Stimulated activated CD4-positive, alpha-beta T cell treated with anti-CD3 and anti-CD28 coated beads, TNF-alpha, amount 100 ng/mL, for 24 hours (primary cell): ENCODE results near the gene KRTAP17-1.
A peak's percentile ranks its signal among the peaks of the same experiment; 100 is the strongest.

Experiments
- DNase-seq, 3 experiments: peaks; one replicate each; pipeline ENCODE4 v3.0.0-alpha.2; 2020; ENCODE audit warnings: low read depth in 3 of 3

The KRTAP17-1 gene

DNA sequence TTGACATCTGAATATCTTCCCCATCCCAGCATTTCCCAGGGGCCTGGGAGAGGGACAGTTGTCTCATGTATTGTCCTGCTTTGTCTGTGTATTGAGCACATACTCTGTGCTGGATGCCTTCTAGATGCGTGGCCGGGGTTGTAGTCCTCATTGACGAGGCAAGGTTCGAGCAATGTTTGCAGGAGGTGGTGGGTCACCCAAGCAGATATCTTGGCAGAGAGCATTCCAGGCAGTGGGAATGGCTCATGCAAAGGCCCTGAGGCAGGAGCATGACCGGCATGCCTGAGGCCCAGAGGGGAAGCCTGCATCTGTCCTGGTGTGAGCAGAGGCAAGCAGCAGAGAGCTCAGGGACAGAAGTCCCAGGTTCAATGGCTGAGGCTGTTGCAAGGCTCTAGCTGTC is 17.6 kb upstream of the KRTAP17-1 start:
- DNase-seq = no peak

GRCh38 chr17:41332239-41332638 is 16.7 kb upstream of the KRTAP17-1 start:
- DNase-seq = no peak

DNA sequence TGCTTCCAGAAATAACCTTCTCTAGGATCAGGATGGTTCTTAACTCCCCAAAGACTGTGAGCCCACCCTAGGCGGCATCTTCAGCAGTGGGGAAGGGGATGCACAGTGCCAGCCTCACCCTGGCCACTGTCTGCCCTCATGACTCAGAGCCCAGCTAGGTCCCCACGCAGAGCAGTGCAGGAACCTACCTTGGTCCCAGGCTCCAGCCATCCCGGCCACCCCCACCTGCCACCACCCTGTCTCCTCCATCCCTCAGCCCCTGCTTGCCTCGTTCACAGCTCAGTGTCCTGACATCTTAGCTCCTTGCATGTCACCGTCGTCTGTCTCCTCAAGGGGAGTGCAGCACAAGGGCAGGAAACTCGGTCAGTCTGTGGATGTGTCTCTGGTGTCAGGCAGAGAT is 16.1 kb upstream of the KRTAP17-1 start:
- no peak for DNase-seq

DNA sequence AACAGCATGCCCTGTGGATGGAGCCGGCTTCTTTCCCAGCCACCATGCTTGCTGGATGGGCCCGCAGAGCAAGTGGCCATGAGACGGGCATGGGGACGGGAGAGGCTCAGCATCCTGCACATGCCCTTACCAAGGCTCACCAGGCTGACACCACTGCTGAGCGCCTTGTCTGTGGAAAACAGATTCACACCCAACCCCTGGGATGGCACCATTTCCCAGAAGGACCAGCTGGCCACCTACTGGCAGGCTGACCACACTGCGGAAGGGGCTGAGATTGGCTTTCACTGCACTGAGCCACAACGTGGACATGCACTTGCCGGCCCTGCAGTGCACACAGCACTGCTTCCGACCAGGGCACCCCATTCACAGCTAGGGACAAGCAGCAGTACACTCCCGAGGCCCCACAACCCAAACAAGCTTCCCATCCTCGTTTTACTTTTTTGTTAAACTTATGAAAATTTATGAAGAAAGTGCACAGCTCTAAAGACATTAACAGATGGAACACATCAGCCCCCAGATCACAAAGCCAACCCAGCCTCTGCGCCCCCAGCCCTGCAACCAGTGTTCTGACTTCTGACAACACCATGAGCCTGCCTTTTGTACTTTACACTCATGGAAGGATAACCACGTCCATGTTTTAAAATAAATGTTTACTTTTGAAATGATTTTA is 13.9 kb upstream of the KRTAP17-1 start:
- peak in 1 of 3 experiments; percentile 22 for DNase-seq

GRCh38 chr17:41328207-41328606 is 12.7 kb upstream of the KRTAP17-1 start:
- no peak for DNase-seq

DNA sequence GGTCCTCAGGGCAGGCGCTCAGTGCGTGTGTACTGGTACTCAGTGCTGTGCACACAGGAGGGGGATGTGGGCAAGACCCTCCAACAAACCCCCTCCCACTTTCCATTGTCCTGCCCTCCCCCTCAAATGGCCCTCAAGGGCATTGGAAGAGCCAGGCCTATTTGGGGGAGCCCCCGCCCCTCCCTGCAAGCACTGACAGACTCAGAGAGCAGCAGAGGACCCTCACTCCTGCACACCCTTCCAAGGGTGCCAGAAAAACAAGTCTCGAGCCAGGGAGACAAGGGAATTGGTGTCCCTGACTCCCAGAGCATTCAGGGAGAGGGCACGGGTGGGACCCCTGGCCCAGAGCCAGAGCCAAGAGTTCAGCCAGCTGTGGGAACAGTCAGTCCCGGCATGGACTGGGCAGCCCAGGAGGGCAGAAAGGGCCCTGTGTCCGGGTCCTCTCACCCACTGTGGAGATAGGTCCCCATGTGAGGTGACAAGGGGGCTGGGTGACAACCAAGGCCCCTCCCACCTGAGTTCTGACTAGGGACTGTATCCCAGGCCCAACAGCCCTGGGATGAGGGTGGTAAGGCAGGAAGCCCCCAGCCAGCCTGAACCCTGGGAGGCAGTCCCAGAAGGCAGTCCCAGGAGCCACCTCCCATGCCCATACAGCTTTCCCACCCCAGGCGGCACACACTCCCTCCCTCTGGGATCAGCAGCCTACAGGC is 12.1 kb upstream of the KRTAP17-1 start:
- no peak for DNase-seq

DNA sequence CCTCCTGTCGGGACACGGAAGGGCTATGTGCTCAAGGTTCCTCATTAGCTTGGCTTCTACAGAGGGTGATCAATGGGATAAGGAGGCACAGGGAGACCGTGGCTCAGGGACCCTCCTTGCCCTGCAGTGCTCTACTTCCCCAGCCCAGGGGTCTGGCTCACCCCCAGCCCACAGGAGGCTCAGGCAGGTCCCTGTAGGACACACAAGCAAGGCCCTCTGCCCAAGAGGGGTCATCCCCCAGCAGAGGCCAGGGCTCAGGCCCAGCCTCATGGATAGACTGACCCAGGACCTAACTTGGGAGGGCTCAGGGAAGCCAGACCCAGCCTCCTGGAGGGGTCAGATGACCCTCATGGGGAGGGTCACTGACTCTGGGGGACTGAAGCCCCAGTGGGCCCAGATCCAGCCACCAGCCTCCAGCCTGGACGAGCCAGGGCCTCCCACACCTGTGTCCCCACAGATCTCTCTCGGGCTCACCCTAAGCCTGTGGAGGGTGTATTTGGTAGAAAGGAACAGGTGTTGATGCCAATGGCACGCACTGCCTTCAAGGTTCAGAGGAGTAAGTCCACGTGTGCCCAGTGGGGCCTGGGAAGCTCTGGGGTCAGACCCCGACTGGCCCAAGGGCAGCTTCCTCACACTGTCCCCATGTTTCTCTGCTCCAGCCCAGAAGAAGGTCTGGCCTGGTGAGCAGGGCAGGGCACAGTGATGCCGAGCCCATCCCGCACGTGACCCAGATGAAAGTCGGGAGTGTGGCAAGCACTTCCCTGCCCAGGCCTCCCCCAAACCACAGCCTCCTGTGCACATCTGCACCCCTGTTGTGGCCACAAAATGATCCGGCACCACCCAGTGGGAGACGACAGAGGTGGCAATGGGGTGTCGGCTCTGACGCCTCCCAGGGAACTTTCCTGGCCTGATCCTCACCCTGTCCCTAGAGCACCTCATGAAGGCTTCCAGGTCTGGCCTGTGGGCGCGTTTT is 10.9 kb upstream of the KRTAP17-1 start:
- no peak for DNase-seq

DNA sequence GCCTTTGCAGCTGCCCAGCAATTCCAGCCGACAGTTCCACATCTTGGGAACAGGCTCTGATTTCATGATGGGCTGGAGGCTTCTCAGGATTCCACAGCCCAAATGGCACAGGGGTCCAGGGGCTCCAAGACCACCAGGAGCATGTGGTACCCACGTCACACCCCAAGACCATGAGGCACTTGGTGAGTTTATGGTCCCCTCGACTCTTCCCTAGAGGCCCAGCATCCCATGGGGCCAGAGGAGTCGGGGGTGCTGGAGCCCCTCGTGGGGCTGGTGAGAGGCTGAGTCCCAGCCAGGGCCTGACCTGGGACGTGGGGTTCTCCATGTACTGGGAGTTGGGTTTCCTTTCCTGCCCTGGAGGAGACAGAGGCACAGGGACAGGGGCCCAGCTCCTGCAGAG is 10.1 kb upstream of the KRTAP17-1 start:
- DNase-seq = no peak

- no peak for DNase-seq
Measured at GRCh38 chr17:41325126-41325525, 9.6 kb upstream of the KRTAP17-1 start.

DNA sequence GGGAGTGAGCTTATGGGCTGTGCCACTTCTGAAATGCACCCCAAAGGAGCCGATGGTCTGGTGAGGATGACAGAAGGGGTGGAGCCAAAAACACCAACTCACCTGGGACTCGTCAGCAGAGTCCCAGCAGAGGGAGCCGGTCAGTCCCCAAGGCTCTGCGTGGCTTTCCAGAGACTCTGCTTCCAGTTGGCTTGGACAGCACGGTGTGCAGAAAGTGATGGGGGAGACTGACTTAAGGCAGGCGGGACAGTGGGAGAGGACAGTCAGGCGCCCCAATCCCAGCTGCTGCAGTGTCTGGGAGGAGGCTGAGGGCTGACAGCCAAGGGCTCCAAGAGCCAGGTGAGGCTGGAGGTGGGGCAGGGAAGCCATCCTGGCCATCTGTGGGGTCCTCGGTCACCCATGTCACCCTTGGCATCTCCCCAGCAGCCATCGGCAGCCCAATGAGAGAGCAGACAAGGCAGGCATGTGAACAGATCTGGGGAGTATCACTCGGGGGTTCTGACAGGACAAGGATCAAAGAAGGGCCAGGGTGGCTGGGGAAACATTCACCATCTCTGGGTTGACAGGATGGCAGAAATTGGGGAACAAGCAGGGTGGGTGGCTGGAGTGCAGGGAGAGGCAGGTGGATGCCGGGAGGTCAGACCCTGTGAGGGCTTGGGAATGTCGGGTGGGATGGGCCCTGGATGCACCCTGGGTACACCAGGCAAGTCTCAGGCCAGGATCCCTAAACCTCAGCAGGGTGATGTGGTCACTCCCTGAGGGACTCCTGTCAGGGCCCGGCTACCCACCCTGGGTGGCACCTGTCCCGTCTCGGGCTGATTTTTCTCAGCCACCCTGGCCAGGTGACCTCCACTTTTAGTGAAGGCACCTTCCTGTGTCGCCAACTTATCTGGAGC is 8.9 kb upstream of the KRTAP17-1 start:
- DNase-seq = no peak

DNA sequence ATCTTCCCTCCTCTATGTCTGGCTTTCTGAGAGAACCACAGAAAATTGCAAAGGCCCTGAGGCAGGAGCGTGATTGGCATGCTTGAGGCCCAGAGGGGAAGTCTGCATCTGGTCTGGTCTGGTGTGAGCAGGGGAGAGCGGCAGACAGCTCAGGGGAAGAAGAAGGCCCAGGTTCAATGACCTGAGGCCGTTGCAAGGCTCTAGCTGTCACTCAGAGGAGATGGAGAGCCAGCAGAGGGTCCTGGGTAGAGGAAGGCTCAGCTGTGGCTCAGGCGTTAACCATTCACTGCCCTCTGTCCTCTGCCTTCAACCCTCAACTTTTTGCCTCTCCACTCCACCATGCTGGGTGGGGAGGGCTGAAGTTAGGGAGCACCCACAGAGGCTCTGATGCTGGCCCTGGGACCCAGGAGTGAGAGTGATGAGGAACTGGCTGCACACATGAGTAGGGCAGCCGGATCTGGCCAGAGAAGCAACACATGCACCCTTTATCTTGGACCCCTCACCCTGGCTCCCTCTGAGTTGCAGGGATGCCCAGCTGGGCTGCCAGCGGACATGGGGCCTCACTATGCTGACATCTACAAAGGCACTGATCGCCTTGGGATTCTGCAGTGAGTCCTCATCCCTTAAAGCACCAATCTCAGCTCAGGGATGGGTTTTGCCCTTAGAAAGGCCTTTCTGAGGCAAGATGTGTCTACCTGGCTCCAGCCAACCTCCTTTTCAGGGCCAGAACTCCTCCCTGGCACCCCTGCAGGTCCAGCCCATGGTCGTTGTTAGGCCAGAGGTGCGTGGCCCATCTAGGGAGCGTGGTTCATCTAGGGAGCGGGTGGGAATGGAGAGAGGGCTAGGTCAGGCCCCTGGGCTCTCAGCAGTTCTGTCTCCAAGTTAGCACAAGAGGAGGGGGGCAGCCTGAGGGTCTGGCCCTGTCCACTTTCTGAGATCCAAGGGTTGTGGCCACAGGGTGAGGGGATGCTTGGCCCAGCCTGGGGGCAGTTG is 7.7 kb upstream of the KRTAP17-1 start:
- no peak for DNase-seq

GRCh38 chr17:41322094-41322902 is 6.8 kb upstream of the KRTAP17-1 start:
- no peak for DNase-seq

GRCh38 chr17:41318231-41318630 is 2.7 kb upstream of the KRTAP17-1 start:
- DNase-seq = no peak

DNA sequence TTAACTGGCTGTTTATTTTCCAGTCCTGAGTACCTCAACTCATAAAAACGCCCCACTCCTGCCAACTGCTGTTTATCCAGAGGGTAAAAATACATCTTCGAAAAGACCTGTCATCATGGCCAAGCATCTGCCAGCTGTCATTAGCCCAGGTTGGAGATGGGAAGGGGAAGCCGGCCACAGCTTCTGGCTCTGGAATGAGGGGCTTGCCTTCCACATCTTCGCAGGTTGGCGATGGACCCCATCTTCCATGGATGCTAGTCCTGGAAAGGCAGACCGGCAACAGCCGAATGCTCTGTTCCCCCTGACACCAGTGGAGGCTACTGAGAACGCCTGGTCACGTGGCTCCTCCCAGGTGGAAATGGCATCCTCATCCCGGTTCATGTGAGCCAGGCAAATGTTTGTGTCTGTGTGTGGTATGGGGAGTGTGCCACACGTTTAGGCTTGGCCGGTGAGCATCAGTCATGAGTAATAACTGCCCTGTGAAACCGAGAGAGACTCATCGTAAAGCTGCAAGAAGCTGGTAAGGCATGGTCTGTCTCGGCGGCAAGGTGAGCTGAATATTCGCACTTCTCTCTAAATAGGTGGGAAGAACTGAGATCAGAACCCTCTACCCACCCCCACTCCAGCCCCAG is 420 bp upstream of the KRTAP17-1 start:
- no peak for DNase-seq

DNA sequence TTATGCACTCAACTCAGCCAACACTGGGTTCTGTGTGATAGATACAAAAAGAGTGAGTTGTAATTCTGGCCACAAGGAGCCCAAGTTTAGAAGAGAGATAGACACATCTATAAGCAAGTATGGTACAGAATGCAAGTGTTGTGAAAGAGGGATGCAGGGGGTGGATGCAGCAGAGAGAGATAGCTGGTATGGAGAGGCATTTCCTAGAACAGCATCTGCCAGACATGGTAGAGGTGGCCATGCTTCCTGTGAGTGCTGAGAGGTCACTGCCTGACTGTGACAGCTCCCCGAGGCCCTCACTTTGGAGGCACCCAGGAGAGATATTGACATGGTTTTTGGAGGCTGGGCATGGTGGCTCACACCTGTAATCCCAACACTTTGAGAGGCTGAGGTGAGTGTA is 4.4 kb downstream of the KRTAP17-1 start:
- DNase-seq = no peak

- DNase-seq = peak in 1 of 3 experiments; percentile 15
Measured at GRCh38 chr17:41308918-41309359, 6.6 kb downstream of the KRTAP17-1 start, which contains the start of gene KRTAP16-1. TSS of gene KRTAP16-1 (minus strand) at chr17:41309309. CDS start at chr17:41309253, 56 bp downstream.

DNA sequence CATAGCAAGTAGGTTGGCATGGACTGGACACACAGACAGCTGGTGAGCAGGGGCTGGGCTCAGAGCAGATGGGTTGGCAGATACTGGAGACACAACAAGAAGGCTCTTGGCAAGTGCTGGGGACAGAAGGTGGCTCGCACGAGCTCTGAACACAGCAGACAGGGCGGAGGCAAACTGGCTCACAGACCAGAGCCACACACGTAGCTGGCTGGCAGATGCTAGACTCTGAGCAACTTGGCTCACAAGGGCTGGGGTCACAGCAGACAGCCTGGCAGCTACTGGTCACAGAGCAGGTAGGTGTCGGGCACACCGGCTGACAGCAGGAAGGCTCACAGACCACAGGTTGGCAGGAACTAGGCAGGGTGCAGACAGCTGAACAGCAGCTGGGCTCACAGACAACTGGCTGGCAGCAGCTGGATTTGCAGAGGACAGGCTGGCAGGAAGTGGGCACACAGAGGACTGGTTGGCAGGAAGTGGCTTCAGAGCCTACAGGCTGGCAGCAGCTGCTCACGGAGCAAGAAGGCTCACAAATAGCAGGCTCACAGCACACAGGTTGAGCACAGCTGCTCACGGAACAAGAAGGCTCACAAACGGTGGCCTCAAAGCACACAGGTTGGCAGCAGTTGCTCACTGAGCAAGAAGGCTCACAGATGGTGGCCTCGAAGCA is 7.1 kb downstream of the KRTAP17-1 start:
- DNase-seq = peak; percentile 17 to 44 (median 22)

- DNase-seq = no peak
Measured at GRCh38 chr17:41307647-41308046, 7.9 kb downstream of the KRTAP17-1 start.
